NCI-H1092 (cell line): ENCODE data around the gene PKN3.
A peak's percentile ranks its signal among the peaks of the same experiment; 100 is the strongest.

Experiments
- DNase-seq: peaks from one replicate; lab custom pipeline; 2025; lab: John Stamatoyannopoulos, UW

The PKN3 gene

GRCh38 chr9:128716581-128717254, 14.4 kb downstream of the PKN3 start:
- DNase-seq, result no peak

- no peak for DNase-seq
These were observed 15.7 kb downstream of the PKN3 start for GRCh38 chr9:128718047-128718446.

GRCh38 chr9:128718475-128718874, 16.2 kb downstream of the PKN3 start:
- no peak for DNase-seq

GRCh38 chr9:128719919-128720605, 17.8 kb downstream of the PKN3 start:
- DNase-seq, result no peak

GRCh38 chr9:128720841-128721486, 18.7 kb downstream of the PKN3 start:
- DNase-seq, result no peak

GRCh38 chr9:128721487-128722010, 19.2 kb downstream of the PKN3 start:
- no peak for DNase-seq

- no peak for DNase-seq
These were observed 20.4 kb downstream of the PKN3 start for GRCh38 chr9:128722380-128723351.

GRCh38 chr9:128723352-128723865, 21.1 kb downstream of the PKN3 start:
- DNase-seq, result no peak

- DNase-seq, result peak; percentile 97
These were observed 21.8 kb downstream of the PKN3 start, which contains the start of gene ZDHHC12 for GRCh38 chr9:128723866-128724743. TSS of gene ZDHHC12 (minus strand) at chr9:128724127. CDS start at chr9:128724093, 34 bp downstream.

- peak; percentile 30 for DNase-seq
These were observed 22.5 kb downstream of the PKN3 start for GRCh38 chr9:128724744-128725211.

GRCh38 chr9:128727640-128728248, 25.4 kb downstream of the PKN3 start:
- DNase-seq, result no peak

- no peak for DNase-seq
These were observed 26.0 kb downstream of the PKN3 start for GRCh38 chr9:128728298-128728697.

GRCh38 chr9:128729302-128729701, 27.0 kb downstream of the PKN3 start:
- no peak for DNase-seq

GRCh38 chr9:128729766-128730517, 27.6 kb downstream of the PKN3 start:
- no peak for DNase-seq

- no peak for DNase-seq
These were observed 28.8 kb downstream of the PKN3 start for GRCh38 chr9:128731093-128731492.

GRCh38 chr9:128731691-128732090, 29.4 kb downstream of the PKN3 start:
- DNase-seq, result no peak

- no peak for DNase-seq
These were observed 30.3 kb downstream of the PKN3 start for GRCh38 chr9:128732576-128732975.

- peak; percentile 71 for DNase-seq
These were observed 31.0 kb downstream of the PKN3 start for GRCh38 chr9:128733256-128733655.

GRCh38 chr9:128735373-128735772, 33.1 kb downstream of the PKN3 start:
- DNase-seq, result no peak
